ENCODE data around the gene SLC27A5. TPM values are rescaled to one million over a fixed set of nuclear protein-coding genes. Genes with fewer than 3 reads are reported as not detected.
A peak's percentile ranks its signal among the peaks of the same experiment; 100 is the strongest.

SLC27A5 gene
- total RNA-seq, 2 donors from 2014 or later = 5.4 to 9.9 TPM

DNA sequence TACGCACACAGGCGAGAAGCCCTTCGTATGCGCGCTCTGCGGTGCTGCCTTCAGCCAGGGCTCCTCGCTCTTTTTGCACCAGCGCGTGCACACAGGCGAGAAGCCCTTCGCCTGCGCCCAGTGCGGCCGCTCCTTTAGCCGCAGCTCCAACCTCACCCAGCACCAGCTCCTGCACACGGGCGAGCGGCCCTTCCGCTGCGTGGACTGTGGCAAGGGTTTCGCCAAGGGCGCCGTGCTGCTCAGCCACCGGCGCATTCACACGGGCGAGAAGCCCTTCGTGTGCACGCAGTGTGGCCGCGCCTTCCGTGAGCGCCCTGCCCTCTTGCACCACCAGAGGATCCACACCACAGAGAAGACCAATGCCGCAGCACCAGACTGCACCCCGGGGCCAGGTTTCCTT lies 55.7 kb downstream of the SLC27A5 start:
- intact Hi-C loops (cut with DNase I) = no loop called here
- TF ChIP-seq, protein P1, sequence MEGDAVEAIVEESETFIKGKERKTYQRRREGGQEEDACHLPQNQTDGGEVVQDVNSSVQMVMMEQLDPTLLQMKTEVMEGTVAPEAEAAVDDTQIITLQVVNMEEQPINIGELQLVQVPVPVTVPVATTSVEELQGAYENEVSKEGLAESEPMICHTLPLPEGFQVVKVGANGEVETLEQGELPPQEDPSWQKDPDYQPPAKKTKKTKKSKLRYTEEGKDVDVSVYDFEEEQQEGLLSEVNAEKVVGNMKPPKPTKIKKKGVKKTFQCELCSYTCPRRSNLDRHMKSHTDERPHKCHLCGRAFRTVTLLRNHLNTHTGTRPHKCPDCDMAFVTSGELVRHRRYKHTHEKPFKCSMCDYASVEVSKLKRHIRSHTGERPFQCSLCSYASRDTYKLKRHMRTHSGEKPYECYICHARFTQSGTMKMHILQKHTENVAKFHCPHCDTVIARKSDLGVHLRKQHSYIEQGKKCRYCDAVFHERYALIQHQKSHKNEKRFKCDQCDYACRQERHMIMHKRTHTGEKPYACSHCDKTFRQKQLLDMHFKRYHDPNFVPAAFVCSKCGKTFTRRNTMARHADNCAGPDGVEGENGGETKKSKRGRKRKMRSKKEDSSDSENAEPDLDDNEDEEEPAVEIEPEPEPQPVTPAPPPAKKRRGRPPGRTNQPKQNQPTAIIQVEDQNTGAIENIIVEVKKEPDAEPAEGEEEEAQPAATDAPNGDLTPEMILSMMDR (IDR thresholded peaks at IDR 0.05) = no peak
- Histone ChIP-seq H3K27me3 (no peaks in the 10 kb centered on the region), H3K4me3 (no peak overlapping the region), H3K36me3 (replicated peaks in 1 of 2; ENCODE audit: insufficient read depth in 1 of 2, low read depth in 2 of 2) (no peaks in the 10 kb centered on the region), H3K4me1 (peaks cover 7% of the 10 kb centered on the region), H3K27ac (no peak overlapping the region), H3K9me3 (no peaks in the 10 kb centered on the region)
- ATAC-seq = no peak
- WGBS, 2 donors = 96 to 97% methylated on average over 18 to 32 of the region's 35 CpGs
- no peak for DNase-seq

DNA sequence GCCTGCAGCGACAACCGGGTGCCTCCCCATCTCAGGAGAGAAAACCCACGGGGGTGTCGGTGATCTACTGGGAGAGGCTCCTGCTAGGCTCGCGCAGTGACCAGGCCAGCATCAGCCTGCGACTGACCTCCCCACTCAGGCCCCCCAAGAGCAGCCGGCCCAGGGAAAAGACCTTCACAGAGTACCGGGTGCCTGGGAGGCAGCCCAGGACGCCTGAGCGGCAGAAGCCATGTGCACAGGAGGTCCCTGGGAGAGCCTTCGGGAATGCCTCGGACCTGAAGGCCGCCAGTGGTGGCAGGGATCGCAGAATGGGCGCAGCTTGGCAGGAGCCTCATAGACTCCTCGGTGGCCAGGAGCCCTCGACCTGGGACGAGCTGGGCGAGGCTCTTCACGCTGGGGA lies 56.5 kb downstream of the SLC27A5 start:
- no peak for TF ChIP-seq POLR2A (IDR thresholded peaks at IDR 0.05)
- TF ChIP-seq, protein P1 (IDR thresholded peaks at IDR 0.05) = no peak
- Histone ChIP-seq H3K4me1 (peaks cover 13% of the 10 kb centered on the region), H3K4me3 (no peak overlapping the region), H3K36me3 (replicated peaks in 1 of 2; ENCODE audit: insufficient read depth in 1 of 2, low read depth in 2 of 2) (no peaks in the 10 kb centered on the region), H3K27ac (no peak overlapping the region), H3K27me3 (no peaks in the 10 kb centered on the region), H3K9me3 (no peaks in the 10 kb centered on the region)
- intact Hi-C loops (cut with DNase I) = no loop called here
- no peak for ATAC-seq
- WGBS, 2 donors = 88 to 91% methylated on average over 8 to 19 of the region's 21 CpGs
- no peak for DNase-seq

DNA sequence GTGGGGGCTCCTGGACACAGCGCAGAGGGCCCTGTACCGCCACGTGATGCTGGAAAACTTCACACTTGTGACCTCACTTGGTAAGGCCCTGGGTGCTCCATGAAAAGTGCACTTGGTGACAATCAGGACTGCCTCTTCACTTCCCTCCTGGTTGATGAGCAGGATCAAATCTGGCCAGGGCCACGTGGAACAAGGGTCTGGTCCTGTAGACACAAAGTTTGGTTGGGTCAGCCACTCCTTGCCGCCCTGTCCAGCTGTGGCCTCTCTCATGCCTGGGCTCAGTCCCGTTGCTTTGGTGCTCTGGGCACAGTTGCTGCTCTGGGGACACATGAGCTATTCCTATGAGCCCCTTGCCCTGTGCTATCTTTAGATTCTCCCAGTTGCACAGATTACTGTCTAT lies 58.0 kb downstream of the SLC27A5 start:
- no peak for TF ChIP-seq POLR2A (IDR thresholded peaks at IDR 0.05)
- TF ChIP-seq, protein P1 (IDR thresholded peaks at IDR 0.05) = no peak
- H3K27me3 ChIP-seq = no peaks in the 10 kb centered on the region
- DNase-seq (no peak), ATAC-seq (no peak)
- peaks cover 13% of the 10 kb centered on the region for H3K4me1 ChIP-seq
- intact Hi-C loops (cut with DNase I) = no loop called here
- no peaks in the 10 kb centered on the region for H3K36me3 ChIP-seq (replicated peaks in 1 of 2; ENCODE audit: insufficient read depth in 1 of 2, low read depth in 2 of 2)
- H3K4me3 ChIP-seq = no peak overlapping the region
- 89 to 100% methylated on average over 3 to 6 of the region's 6 CpGs for WGBS, 2 donors
- no peaks in the 10 kb centered on the region for H3K9me3 ChIP-seq
- no peak overlapping the region for H3K27ac ChIP-seq

DNA sequence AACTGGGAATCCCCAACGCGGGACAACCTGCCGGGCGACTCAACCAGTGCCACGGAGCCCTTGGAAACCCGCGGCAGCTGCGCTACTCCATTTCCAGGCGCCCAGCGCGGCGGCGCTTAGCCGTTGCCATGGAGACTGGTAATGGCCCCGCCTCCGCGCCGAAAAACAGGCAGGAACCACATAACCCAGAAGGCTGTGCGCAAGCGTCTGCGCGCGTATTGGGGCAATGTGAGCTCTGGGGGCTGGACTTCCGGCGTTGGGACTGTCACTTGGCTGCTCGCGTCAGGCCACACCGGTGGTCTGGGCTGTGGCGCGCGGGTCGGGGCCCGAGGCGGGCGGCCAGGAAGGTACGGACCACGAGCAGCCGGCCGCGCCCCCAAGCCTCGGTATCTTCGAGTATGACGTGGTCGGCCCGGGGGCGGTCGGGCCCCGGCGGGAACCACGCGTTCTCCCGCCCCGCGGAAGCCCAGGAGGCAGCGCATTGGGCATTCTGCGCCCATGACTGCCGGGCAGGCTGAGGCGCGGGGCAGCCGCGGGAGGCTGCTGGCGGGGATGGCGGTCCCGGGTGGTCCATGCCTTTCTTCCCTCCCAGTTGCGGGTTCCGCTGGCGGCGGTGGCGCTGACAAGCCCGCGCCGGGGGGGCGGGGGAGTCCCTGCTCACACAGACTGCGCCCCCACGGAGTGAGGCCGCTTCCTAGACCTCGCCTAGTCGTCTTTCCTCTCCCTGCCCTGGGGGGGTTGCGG lies 60.3 kb downstream of the SLC27A5 start, which contains the start of gene ZNF324B:
Gene ZNF324B, plus strand, starts transcription at position 265 of the 744 bp plus-strand sequence. CDS start 2,080 bp downstream, outside the sequence.
- intact Hi-C loops (cut with DNase I) = no loop called here
- 1% methylated on average over 76 of the region's 79 CpGs; no CpG with 5 or more reads in 1 of the 2 donors for WGBS, 2 donors
- no peaks in the 10 kb centered on the region for H3K27me3 ChIP-seq

More for the DNA sequence above, 60.3 kb downstream of the SLC27A5 start, which contains the start of gene ZNF324B:
- Histone ChIP-seq H3K4me1 (peaks cover 13% of the 10 kb centered on the region), H3K4me3 (peak within 1 kb of the TSS; percentile 85 to 97), H3K27ac (peak within 1 kb of the TSS; percentile 9 to 78 (median 63)), H3K9me3 (no peaks in the 10 kb centered on the region), H3K36me3 (replicated peaks in 1 of 2; ENCODE audit: insufficient read depth in 1 of 2, low read depth in 2 of 2) (no peaks in the 10 kb centered on the region)
- ATAC-seq (peak; percentile 98), DNase-seq (peak; percentile 97 to 99 (median 98))
- TF ChIP-seq POLR2A (IDR thresholded peaks at IDR 0.05) = peak in 2 of 3 donors; percentile 67 to 68
- TF ChIP-seq, protein P1 (IDR thresholded peaks at IDR 0.05) = peak in 2 of 7 experiments; percentile 6 to 16

Data from body of pancreas (tissue), 4 donors.